ENCODE results near the gene SIGLEC7. TPM values are rescaled to one million over a fixed set of nuclear protein-coding genes. Genes with fewer than 3 reads are reported as not detected.
"Not testable (repeated sequence)": the region's sequence is repeated elsewhere in the genome, so short reads cannot be mapped to it uniquely, and the experiment has no call there.

Gene SIGLEC7
- total RNA-seq, 1 donor from 2014 or later = not detected

GRCh38 chr19:51169283-51169918 is 27.3 kb downstream of the SIGLEC7 start:
- H3K4me2 ChIP-seq (ENCODE audit: low read length); H3K79me2 ChIP-seq (ENCODE audit: insufficient read depth, low read length); H3K27me3 ChIP-seq (ENCODE audit: insufficient read depth, low read length); H3K4me1 Mint-ChIP-seq (ENCODE audit: low read depth, unreplicated experiment); H3K9me3 Mint-ChIP-seq (ENCODE audit: unreplicated experiment); H3K9me3 ChIP-seq (ENCODE audit: insufficient read depth, low read depth, low read length); H3K36me3 ChIP-seq (ENCODE audit: insufficient read depth, low read length); H3K27ac ChIP-seq (ENCODE audit: low read depth, low read length); H3K4me1 ChIP-seq (ENCODE audit: insufficient read depth, low read length); H3K4me3 Mint-ChIP-seq (ENCODE audit: unreplicated experiment); H3K27ac Mint-ChIP-seq (ENCODE audit: unreplicated experiment); H3K9ac ChIP-seq (ENCODE audit: low read length); H3K4me3 ChIP-seq (ENCODE audit: insufficient read depth, low read depth, low read length); FAIRE-seq; H2AFZ ChIP-seq (ENCODE audit: low read depth, low read length); H3K36me3 Mint-ChIP-seq (ENCODE audit: low read depth, unreplicated experiment); H4K20me1 ChIP-seq (ENCODE audit: insufficient read depth, low read length): not testable (repeated sequence)
- TF ChIP-seq CTCF (IDR thresholded peaks at IDR 0.05; ENCODE audit: insufficient read depth, low read depth, low read length) = peak; percentile 46
- peaks cover 18% of the 10 kb centered on the region for H3K27me3 Mint-ChIP-seq (ENCODE audit: low read depth, unreplicated experiment)
- peak; percentile 10 for DNase-seq (ENCODE audit: low read depth)

GRCh38 chr19:51172223-51172622 is 30.1 kb downstream of the SIGLEC7 start:
- Histone ChIP-seq H3K4me1 (ENCODE audit: insufficient read depth, low read length) (no peaks in the 10 kb centered on the region), H4K20me1 (ENCODE audit: insufficient read depth, low read length) (no peaks in the 10 kb centered on the region), H3K36me3 (ENCODE audit: insufficient read depth, low read length) (no peaks in the 10 kb centered on the region), H3K79me2 (ENCODE audit: insufficient read depth, low read length) (no peaks in the 10 kb centered on the region), H2AFZ (ENCODE audit: low read depth, low read length) (no peak overlapping the region), H3K27me3 (ENCODE audit: insufficient read depth, low read length) (no peaks in the 10 kb centered on the region), H3K9ac (ENCODE audit: low read length) (no peak overlapping the region), H3K4me2 (ENCODE audit: low read length) (no peak overlapping the region), H3K4me3 (ENCODE audit: insufficient read depth, low read depth, low read length) (no peak overlapping the region), H3K9me3 (ENCODE audit: insufficient read depth, low read depth, low read length) (no peaks in the 10 kb centered on the region), H3K27ac (ENCODE audit: low read depth, low read length) (no peak overlapping the region)
- TF ChIP-seq EZH2 (IDR thresholded peaks at IDR 0.05; ENCODE audit: insufficient read depth, low read length) = no peak
- TF ChIP-seq CTCF (IDR thresholded peaks at IDR 0.05; ENCODE audit: insufficient read depth, low read depth, low read length) = no peak
- Mint-ChIP-seq H3K9me3 (ENCODE audit: unreplicated experiment) (no peaks in the 10 kb centered on the region), H3K4me3 (ENCODE audit: unreplicated experiment) (no peak overlapping the region), H3K36me3 (ENCODE audit: low read depth, unreplicated experiment) (no peaks in the 10 kb centered on the region), H3K27ac (ENCODE audit: unreplicated experiment) (no peak overlapping the region), H3K27me3 (ENCODE audit: low read depth, unreplicated experiment) (peaks cover 13% of the 10 kb centered on the region), H3K4me1 (ENCODE audit: low read depth, unreplicated experiment) (no peaks in the 10 kb centered on the region)
- DNase-seq (ENCODE audit: low read depth) = no peak
- FAIRE-seq = no peak

- no peaks in the 10 kb centered on the region for H4K20me1 ChIP-seq (ENCODE audit: insufficient read depth, low read length)
- no peak overlapping the region for H3K4me2 ChIP-seq (ENCODE audit: low read length)
- no peak for DNase-seq (ENCODE audit: low read depth)
- H3K79me2 ChIP-seq (ENCODE audit: insufficient read depth, low read length) = no peaks in the 10 kb centered on the region
- H3K4me1 Mint-ChIP-seq (ENCODE audit: low read depth, unreplicated experiment) = no peaks in the 10 kb centered on the region
- TF ChIP-seq CTCF (IDR thresholded peaks at IDR 0.05; ENCODE audit: insufficient read depth, low read depth, low read length) (no peak), EZH2 (IDR thresholded peaks at IDR 0.05; ENCODE audit: insufficient read depth, low read length) (no peak)
- no peak overlapping the region for H3K9ac ChIP-seq (ENCODE audit: low read length)
- H3K36me3 ChIP-seq (ENCODE audit: insufficient read depth, low read length) = no peaks in the 10 kb centered on the region
- no peaks in the 10 kb centered on the region for H3K27me3 ChIP-seq (ENCODE audit: insufficient read depth, low read length)
- H3K27me3 Mint-ChIP-seq (ENCODE audit: low read depth, unreplicated experiment) = peaks cover 19% of the 10 kb centered on the region
- H3K4me1 ChIP-seq (ENCODE audit: insufficient read depth, low read length) = no peaks in the 10 kb centered on the region
- no peak overlapping the region for H3K4me3 Mint-ChIP-seq (ENCODE audit: unreplicated experiment)
- no peaks in the 10 kb centered on the region for H3K9me3 Mint-ChIP-seq (ENCODE audit: unreplicated experiment)
- H2AFZ ChIP-seq (ENCODE audit: low read depth, low read length) = no peak overlapping the region
- FAIRE-seq = no peak
- H3K4me3 ChIP-seq (ENCODE audit: insufficient read depth, low read depth, low read length) = no peak overlapping the region
- no peaks in the 10 kb centered on the region for H3K9me3 ChIP-seq (ENCODE audit: insufficient read depth, low read depth, low read length)
- no peaks in the 10 kb centered on the region for H3K36me3 Mint-ChIP-seq (ENCODE audit: low read depth, unreplicated experiment)
- no peak overlapping the region for H3K27ac Mint-ChIP-seq (ENCODE audit: unreplicated experiment)
- H3K27ac ChIP-seq (ENCODE audit: low read depth, low read length) = no peak overlapping the region
Observed at GRCh38 chr19:51173681-51174080, 31.6 kb downstream of the SIGLEC7 start.

Measured in astrocyte (in vitro differentiated cells and primary cell).